ENCODE measurements around the gene SLC39A1.

GRCh38 chr1:153953859-153954365 lies 9.4 kb downstream of the SLC39A1 start:
- TF ChIP-seq CTCF (IDR thresholded peaks at IDR 0.05) (no peak), POLR2A (IDR thresholded peaks at IDR 0.05) (no peak)

All from testis (tissue), 2 donors.